ENCODE data around the gene DSG3.

Gene DSG3

DNA sequence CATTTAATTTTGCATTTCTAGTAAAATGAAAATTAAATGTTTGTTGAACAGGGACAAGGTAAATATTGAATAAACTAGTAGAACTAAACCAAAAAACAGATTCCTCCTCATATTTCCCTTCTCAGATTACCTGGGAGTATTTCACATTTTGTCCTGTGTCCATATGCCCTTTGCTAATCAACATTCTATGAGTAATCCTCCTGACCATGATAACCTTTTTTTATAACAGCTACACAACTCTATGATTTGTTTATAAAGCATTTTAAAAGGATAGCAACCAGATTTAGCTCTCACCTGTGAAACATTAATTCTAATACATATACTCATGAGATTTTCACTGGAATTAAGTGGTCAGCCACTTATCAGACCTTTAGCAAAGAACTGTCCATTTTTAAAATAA lies 43.3 kb downstream of the DSG3 start:
- TF ChIP-seq YY1 (IDR thresholded peaks at IDR 0.05; ENCODE audit: low read depth) = no peak
- no peak for TF ChIP-seq ZBTB7A (IDR thresholded peaks at IDR 0.05; ENCODE audit: low read depth)
- TF ChIP-seq TEAD4 (IDR thresholded peaks at IDR 0.05) = no peak
- TF ChIP-seq, protein P1, sequence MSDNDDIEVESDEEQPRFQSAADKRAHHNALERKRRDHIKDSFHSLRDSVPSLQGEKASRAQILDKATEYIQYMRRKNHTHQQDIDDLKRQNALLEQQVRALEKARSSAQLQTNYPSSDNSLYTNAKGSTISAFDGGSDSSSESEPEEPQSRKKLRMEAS (IDR thresholded peaks at IDR 0.05) = no peak
- TF ChIP-seq FOXM1 (IDR thresholded peaks at IDR 0.05; ENCODE audit: borderline replicate concordance, low read depth) = no peak
- TF ChIP-seq, protein P2, sequence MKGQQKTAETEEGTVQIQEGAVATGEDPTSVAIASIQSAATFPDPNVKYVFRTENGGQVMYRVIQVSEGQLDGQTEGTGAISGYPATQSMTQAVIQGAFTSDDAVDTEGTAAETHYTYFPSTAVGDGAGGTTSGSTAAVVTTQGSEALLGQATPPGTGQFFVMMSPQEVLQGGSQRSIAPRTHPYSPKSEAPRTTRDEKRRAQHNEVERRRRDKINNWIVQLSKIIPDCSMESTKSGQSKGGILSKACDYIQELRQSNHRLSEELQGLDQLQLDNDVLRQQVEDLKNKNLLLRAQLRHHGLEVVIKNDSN (IDR thresholded peaks at IDR 0.05) = no peak
- TF ChIP-seq CEBPB (IDR thresholded peaks at IDR 0.05) = no peak
- TF ChIP-seq TAF1 (IDR thresholded peaks at IDR 0.05; ENCODE audit: low read depth) = no peak
- TF ChIP-seq TCF12 (IDR thresholded peaks at IDR 0.05; ENCODE audit: low read depth) = no peak
- TF ChIP-seq EGR1 (IDR thresholded peaks at IDR 0.05) = no peak

DNA sequence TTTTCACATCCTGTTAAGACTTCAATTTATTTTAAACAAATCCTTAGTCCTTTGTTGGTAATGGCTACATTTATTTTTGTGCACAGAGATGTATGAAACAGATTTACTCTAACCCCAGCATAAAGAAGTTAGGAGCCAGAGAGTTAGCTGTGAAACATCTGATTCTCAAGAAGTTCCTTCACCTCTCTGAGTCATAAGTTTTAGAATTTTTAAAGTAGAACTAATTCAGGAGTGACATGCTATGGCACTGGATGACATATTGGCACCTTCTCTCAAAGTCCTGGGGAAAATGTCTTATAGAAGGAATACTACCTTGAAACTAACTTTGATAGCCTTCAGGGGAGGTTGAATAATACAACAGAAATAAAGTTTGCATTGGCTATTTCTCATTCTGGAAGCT lies 44.0 kb downstream of the DSG3 start:
- TF ChIP-seq EGR1 (IDR thresholded peaks at IDR 0.05) (no peak), CEBPB (IDR thresholded peaks at IDR 0.05) (no peak), CREB1 (IDR thresholded peaks at IDR 0.05; ENCODE audit: low read depth) (no peak), EP300 (IDR thresholded peaks at IDR 0.05; ENCODE audit: borderline replicate concordance) (no peak), NFIC (IDR thresholded peaks at IDR 0.05) (no peak), TEAD4 (IDR thresholded peaks at IDR 0.05) (no peak), YY1 (IDR thresholded peaks at IDR 0.05; ENCODE audit: low read depth) (no peak), FOXM1 (IDR thresholded peaks at IDR 0.05; ENCODE audit: borderline replicate concordance, low read depth) (no peak), ZBTB7A (IDR thresholded peaks at IDR 0.05; ENCODE audit: low read depth) (no peak), TAF1 (IDR thresholded peaks at IDR 0.05; ENCODE audit: low read depth) (no peak), RAD21 (IDR thresholded peaks at IDR 0.05; ENCODE audit: low read depth) (no peak), TCF12 (IDR thresholded peaks at IDR 0.05; ENCODE audit: low read depth) (no peak)
- TF ChIP-seq, protein P1 (IDR thresholded peaks at IDR 0.05) = no peak
- TF ChIP-seq, protein P2 (IDR thresholded peaks at IDR 0.05) = no peak
- TF ChIP-seq, protein P3, sequence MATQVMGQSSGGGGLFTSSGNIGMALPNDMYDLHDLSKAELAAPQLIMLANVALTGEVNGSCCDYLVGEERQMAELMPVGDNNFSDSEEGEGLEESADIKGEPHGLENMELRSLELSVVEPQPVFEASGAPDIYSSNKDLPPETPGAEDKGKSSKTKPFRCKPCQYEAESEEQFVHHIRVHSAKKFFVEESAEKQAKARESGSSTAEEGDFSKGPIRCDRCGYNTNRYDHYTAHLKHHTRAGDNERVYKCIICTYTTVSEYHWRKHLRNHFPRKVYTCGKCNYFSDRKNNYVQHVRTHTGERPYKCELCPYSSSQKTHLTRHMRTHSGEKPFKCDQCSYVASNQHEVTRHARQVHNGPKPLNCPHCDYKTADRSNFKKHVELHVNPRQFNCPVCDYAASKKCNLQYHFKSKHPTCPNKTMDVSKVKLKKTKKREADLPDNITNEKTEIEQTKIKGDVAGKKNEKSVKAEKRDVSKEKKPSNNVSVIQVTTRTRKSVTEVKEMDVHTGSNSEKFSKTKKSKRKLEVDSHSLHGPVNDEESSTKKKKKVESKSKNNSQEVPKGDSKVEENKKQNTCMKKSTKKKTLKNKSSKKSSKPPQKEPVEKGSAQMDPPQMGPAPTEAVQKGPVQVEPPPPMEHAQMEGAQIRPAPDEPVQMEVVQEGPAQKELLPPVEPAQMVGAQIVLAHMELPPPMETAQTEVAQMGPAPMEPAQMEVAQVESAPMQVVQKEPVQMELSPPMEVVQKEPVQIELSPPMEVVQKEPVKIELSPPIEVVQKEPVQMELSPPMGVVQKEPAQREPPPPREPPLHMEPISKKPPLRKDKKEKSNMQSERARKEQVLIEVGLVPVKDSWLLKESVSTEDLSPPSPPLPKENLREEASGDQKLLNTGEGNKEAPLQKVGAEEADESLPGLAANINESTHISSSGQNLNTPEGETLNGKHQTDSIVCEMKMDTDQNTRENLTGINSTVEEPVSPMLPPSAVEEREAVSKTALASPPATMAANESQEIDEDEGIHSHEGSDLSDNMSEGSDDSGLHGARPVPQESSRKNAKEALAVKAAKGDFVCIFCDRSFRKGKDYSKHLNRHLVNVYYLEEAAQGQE (IDR thresholded peaks at IDR 0.05; ENCODE audit: low read depth) = no peak

DNA sequence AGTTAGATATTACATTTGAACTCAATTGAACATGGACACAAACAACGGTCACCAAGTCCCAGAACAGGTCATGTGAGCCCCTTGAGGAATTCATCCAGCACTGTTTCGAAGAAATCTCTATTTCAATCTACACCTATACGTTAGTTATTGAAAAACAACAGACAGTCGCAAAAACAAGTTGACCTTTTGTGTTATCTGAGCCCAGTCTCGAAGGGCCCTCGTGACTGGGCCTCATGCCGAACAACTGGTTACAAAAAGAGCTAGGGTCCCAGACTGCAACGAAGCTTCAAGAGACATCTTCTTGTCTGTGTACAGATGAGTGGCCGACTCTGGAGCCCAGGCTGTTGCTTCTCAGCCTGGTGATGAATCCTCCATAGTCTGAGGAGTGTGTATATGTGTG lies 45.1 kb downstream of the DSG3 start:
- TF ChIP-seq, protein P3 (IDR thresholded peaks at IDR 0.05; ENCODE audit: low read depth) = no peak

DNA sequence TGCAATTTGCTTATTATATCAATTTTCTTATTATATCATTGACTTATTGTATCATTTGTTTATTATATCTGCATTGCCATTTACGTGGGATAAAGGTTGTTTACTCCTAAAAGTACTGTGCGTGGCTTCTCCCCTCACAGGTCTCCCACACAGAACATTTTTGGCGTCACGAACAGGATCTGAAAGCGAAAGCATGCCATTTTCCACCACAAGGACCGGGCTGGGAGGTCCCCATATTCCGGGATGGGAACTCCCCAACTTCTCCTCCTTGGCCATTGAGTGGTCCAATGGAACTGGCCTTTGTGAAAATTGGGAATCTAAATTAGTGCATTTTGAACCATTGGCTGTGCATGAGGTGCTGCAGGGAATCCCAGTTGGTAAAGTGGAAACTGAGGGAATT lies 45.6 kb downstream of the DSG3 start:
- TF ChIP-seq FOXM1 (IDR thresholded peaks at IDR 0.05; ENCODE audit: borderline replicate concordance, low read depth) (no peak), YY1 (IDR thresholded peaks at IDR 0.05; ENCODE audit: low read depth) (no peak), RAD21 (IDR thresholded peaks at IDR 0.05; ENCODE audit: low read depth) (no peak), CEBPB (IDR thresholded peaks at IDR 0.05) (no peak), NFIC (IDR thresholded peaks at IDR 0.05) (no peak), ZBTB7A (IDR thresholded peaks at IDR 0.05; ENCODE audit: low read depth) (no peak), TAF1 (IDR thresholded peaks at IDR 0.05; ENCODE audit: low read depth) (no peak), TEAD4 (IDR thresholded peaks at IDR 0.05) (no peak), CREB1 (IDR thresholded peaks at IDR 0.05; ENCODE audit: low read depth) (no peak), TCF12 (IDR thresholded peaks at IDR 0.05; ENCODE audit: low read depth) (no peak), EGR1 (IDR thresholded peaks at IDR 0.05) (no peak)
- TF ChIP-seq, protein P1 (IDR thresholded peaks at IDR 0.05) = no peak
- TF ChIP-seq, protein P3 (IDR thresholded peaks at IDR 0.05; ENCODE audit: low read depth) = no peak

DNA sequence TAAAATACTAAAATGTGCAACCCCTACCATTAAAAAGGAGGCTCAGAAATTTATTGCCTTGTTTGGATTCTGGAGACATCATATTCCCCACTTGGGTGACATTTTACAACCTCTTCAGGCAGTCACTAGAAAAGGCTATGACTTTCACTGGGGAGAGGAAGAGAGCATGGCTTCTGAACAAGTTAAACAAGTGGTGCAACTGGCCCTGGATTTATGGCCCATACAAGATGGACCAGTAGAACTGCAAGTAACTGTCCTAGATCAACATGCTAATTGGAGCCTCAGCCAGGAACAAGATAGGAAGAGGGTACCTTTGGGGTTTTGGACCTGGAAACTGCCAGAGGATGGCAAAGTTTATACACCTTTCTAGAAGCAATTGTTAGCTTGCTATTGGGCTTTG lies 46.4 kb downstream of the DSG3 start:
- TF ChIP-seq FOXM1 (IDR thresholded peaks at IDR 0.05; ENCODE audit: borderline replicate concordance, low read depth) (no peak), RAD21 (IDR thresholded peaks at IDR 0.05; ENCODE audit: low read depth) (no peak), CREB1 (IDR thresholded peaks at IDR 0.05; ENCODE audit: low read depth) (no peak), EP300 (IDR thresholded peaks at IDR 0.05; ENCODE audit: borderline replicate concordance) (no peak), TAF1 (IDR thresholded peaks at IDR 0.05; ENCODE audit: low read depth) (no peak), TEAD4 (IDR thresholded peaks at IDR 0.05) (no peak), TCF12 (IDR thresholded peaks at IDR 0.05; ENCODE audit: low read depth) (no peak), YY1 (IDR thresholded peaks at IDR 0.05; ENCODE audit: low read depth) (no peak), EGR1 (IDR thresholded peaks at IDR 0.05) (no peak), ZBTB7A (IDR thresholded peaks at IDR 0.05; ENCODE audit: low read depth) (no peak), CEBPB (IDR thresholded peaks at IDR 0.05) (no peak), NFIC (IDR thresholded peaks at IDR 0.05) (no peak)
- TF ChIP-seq, protein P2 (IDR thresholded peaks at IDR 0.05) = no peak
- TF ChIP-seq, protein P1 (IDR thresholded peaks at IDR 0.05) = no peak
- TF ChIP-seq, protein P3 (IDR thresholded peaks at IDR 0.05; ENCODE audit: low read depth) = no peak
